PC-9 (cell line): ENCODE measurements around the gene FBXO24.

Experiments
- CTCF ChIP-seq: fragments of 200-600 bp; sonication (generic); conservative IDR thresholded peaks from 2 replicates; pipeline ENCODE4 v1.6.1; 2017; ENCODE audit warnings: mixed run types, antibody characterized with exemption, mild to moderate bottlenecking, moderate library complexity
- EZH2 ChIP-seq: fragments of 200-600 bp; sonication (generic); IDR thresholded peaks from 2 replicates; pipeline ENCODE4 v1.8.0; 2017; ENCODE audit warnings: antibody characterized with exemption, low read depth

GRCh38 chr7:100559127-100559526 is 27.0 kb upstream of the FBXO24 start:
- TF ChIP-seq CTCF, result no peak
- no peak for TF ChIP-seq EZH2
